Kasumi-1 (cell line): Measurements from ENCODE around the gene TXNDC16.

Source experiments
- DNase-seq, 2 experiments: peaks; one replicate each; lab custom pipeline; 2025; lab: John Stamatoyannopoulos, UW

TXNDC16 gene

DNA sequence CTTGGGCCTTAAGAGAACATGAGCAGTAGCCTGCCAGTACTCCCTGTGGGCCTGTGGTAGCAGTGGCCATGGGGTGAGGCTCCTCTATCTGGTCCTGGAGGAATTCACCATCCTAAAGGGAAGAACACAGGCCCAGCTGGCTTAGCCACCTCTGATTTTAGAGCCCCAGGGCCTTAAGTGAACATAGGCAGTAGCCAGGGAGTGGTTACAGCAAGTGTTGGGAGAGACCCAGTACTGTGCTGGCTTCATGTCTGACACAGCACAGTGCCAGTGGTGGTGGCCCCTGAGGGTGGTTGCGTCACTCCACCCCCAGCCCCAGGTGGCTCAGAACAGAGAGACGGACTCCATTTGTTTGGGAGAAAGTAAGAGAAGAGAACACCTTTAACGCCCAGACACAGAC lies 105.1 kb downstream of the TXNDC16 start:
- DNase-seq: no peak

DNA sequence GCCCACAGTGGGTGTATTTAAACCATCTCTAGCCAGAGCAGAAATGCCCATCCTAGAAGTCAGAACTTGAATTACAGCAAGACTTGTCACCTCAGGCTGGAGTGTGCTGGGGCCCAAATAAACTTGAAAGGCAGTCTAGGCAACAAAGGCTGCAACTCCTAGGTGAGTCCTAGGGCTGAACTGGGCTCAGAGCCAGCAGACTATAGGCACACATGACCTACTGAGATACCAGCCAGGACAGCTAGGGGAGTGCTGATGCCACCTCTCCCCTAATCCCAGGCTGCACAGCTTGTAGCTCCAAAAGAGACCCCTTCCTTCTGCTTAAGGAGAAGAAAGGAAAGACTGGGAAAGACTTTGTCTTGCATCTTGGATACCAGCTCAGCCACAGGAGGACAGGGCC lies 106.0 kb downstream of the TXNDC16 start:
- DNase-seq: no peak

GRCh38 chr14:52443506-52443905 lies 108.8 kb downstream of the TXNDC16 start:
- DNase-seq: no peak

DNA sequence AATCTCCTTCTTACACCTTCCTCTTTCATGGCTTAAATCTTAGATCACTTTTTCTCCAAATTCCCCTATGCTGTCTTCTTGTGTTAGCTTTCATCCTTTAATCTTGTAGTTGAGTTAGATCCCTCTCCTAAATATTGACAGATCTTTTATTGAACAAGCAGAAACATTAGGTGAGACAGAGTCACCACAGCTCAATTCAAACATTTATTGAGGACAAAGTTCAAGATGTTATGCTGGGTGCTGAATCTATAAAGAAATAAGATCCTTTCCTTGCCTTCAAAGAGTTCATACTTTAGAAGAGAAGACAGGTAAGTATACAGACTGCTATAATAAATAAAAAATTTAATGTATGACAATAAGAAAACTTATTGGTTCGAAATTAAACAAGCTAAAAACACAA lies 109.7 kb downstream of the TXNDC16 start:
- DNase-seq: no peak

DNA sequence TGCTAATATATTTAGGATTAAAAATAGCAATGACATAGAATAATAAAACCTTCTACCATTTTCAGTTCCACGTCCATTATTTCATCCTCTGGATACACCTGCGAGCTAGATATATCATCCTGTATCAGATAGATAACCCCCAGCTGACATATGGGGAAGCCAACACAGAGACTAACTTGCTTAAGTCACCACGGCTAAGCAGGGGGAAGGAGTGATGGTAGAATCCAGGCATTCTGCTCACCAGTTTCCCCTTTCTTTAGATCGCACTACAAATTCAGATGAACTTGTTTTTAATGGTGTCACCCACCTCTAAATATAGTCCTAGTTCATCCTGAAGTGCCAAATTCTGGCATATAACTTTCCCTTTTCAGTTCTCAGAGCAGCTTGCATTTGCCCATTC lies 110.1 kb downstream of the TXNDC16 start:
- DNase-seq: peak; percentile 42 to 56

DNA sequence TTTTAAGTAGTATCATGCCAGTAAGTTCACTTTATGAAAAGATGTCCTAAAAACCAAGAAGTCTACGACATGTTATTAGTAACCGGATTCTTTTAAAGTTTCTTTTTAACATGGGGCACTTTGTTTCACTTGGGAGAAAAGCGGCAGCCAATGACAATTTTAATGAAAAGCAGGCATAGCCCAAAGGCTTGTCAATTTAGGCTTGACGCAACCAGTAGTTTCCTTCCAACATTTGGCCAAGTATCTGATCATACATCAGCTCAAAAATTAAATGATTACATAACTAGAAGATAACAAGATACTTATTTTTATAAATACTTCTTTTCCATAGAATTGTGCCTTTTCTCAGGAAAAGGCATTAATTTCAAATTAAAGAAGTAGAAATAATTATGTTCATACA lies 112.8 kb downstream of the TXNDC16 start:
- no peak for DNase-seq

DNA sequence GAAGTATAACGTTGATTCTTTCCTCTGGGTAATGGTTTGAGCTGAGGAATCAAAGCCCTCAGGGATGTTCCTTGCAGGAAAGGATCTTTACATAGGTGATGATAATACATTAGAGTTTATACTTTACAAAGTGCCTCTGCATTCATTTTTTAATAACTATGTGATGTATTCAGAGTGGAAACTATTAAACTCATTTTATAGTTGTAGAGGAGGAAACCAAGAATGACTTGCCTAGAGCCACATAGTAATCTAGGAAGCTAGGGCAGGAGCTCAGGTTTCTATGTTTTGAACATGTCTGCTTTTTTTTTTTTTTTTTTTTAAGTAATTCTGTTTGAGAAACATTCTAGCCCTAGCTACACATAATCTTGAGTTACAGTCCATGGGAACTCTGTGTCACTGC lies 117.3 kb downstream of the TXNDC16 start:
- no peak for DNase-seq

DNA sequence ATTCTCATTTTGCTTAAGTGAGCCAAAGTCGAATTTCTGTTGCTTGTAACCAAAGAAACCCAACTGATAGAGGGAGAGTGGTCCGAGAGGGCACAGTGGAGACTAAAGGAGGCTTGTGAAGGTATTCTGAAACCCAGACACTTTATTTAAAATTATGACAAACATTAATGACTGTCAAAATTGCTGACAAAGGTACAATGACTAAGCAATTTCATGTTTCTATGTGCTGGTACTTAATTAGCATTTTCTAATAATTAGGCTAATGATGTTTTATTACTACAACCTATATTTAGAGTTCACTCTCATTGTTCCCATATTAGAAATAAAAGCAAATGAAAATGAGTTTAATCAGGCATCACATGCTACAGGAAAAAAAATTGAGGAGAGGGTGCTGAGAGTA lies 121.8 kb downstream of the TXNDC16 start:
- DNase-seq: no peak

GRCh38 chr14:52429451-52429850 lies 122.9 kb downstream of the TXNDC16 start:
- DNase-seq: no peak

- DNase-seq: no peak
Observed at GRCh38 chr14:52427460-52427859, 124.8 kb downstream of the TXNDC16 start.

GRCh38 chr14:52422650-52423356 lies 129.5 kb downstream of the TXNDC16 start:
- no peak for DNase-seq

DNA sequence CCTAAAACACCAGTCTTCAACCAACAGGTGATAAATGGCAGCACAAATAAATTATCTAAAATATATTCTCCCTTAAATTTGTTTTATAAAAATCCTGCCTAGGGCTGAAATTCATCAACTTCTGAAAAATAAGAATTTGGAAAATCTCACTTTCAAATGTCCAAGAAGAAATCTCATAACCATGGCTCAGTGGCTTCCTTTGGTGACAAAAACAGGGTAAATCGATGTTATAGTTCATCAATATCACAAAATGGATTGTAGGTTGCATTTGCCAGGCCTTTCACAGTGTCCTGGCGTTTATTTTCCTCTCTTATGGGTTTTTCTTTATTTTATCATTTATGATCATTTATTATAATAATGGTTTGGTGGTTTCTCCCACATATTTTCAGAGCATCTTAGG lies 135.2 kb downstream of the TXNDC16 start:
- DNase-seq: no peak

DNA sequence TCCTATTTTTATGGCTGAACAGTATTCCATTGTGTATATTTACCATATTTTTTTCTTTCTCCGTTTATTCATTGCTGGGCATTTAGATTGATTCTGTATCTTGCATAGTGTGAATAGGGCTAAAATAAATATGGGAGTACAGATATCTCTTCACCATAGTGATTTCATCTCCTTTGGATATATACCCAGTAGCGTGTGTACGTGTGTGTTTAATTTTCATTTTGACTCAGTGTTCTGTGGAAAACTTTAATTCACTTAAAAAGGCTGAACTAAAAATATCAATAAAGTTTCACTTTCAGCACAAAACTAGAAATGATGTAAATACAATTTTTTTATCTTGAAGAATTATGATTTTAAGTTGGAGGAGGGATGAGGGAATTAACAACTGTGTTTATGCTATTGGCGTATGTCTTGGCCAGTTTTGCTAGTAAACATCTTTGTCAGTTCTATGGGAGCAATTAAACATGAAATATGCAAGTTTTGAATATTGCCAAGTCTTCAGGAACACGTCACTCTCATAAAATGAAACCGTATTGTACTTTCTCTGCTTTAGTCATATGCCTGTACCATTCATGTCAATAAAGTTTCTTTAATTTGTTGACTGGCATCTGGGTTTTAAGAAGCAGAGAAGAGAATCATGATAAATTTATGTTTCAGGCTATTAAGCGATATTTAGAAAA lies 138.4 kb downstream of the TXNDC16 start:
- DNase-seq: no peak

DNA sequence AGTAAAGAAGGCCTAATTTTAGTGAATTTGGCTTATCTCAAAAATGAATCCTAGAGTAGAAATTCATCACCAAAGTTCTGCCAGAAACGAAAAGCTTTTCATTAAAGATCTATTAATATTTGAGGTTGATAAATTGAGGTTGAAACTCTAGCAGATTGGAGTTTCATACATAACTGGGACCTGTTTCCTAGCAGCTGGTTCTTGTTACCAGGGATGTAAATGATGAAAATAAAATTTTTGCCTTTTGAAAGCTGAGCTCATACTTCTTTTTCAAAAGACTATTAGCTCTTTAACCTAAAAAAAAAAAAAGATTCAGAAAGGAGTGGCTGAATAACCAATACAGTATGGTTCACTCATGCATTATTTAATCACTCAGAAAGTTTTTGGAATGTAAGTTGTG lies 139.9 kb downstream of the TXNDC16 start:
- no peak for DNase-seq

DNA sequence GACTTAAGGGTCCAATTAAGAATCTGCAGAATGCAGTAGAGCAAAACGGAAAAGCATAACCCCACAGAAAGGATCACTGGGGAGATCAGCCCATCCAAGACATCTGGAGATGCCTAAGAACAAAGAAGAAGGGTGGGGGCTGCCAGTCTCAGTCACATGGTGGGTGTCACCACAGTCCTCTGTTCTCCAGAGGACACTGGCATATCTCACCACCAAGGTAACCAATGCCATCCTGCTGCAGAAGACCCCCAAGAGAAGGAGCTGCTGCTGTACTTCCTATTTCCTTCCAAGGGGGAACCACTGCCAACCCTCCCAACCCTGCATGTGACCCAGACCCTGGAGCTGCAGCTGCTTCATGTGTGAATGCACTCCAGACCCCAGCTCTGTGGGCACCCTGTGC lies 147.0 kb downstream of the TXNDC16 start:
- no peak for DNase-seq

GRCh38 chr14:52402812-52403526 lies 149.3 kb downstream of the TXNDC16 start:
- DNase-seq: peak; percentile 48 to 59

DNA sequence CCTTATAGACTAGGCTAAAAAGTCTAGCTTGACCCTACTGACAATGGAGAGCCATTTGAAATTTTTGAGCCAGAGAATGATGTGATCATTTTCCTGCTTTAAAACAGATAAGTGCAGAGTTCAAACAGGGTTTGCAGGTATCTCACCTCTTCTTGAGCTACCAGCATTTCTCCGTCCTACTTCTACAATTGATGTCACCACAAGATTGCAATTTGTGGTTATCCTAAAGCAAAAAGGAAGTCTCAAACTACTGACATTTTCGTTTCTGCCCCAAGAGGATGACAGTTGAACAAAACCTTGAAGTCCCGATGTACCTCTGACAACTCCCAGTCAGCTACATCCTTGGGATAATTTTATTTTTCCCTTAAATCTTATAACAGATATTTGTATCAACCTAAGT lies 151.5 kb downstream of the TXNDC16 start:
- DNase-seq: peak; percentile 45 to 52

DNA sequence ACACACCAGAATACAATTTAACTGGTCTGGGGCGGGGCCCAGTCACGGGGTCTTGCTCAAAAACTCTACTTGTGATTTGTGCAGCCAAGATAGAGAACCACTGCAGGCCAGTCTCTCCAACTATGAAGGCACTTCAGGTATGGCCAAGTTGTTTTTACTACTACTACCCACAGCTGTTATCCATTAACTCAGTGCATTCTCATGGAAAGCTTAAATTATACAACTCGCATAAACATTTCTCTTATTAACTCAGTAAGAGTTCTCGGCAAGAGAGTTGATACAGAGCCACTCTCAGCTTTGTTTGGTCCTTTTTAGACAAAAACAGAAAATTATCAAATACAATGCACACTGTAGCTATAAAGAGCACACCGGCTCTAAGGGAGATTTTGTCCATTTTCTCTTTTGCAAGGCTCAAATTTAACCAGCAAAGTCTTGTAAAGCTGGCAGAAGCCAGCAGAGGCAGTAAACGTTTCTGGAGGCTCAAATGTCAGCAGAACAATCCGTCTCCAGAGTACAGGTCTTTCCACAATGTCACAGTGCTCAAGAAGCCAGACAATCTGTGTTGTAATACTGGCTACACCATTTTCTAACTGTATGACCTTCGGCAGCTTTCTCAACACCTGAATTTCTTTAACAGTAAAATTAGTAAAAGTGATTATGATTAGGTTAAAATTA lies 152.2 kb downstream of the TXNDC16 start:
- peak; percentile 49 to 59 for DNase-seq

DNA sequence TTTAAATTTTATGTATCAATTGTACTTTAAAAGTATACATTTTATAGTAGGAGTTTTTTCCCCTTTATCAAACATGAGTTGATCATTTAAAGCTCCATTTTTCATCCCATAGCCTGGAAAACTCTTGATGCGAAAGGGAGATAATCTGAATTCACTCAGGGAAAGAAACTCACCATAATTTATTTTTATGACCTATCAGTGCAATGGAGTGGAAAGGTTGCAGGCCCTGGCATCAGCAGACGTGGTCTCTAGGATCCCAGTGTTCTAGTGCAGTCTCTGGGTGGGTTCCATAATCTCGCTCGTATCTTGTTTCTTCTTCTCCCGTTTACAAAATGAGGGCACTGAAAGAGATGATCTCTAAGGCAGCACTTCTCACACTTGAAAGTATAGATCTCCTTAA lies 153.2 kb downstream of the TXNDC16 start:
- DNase-seq: no peak

DNA sequence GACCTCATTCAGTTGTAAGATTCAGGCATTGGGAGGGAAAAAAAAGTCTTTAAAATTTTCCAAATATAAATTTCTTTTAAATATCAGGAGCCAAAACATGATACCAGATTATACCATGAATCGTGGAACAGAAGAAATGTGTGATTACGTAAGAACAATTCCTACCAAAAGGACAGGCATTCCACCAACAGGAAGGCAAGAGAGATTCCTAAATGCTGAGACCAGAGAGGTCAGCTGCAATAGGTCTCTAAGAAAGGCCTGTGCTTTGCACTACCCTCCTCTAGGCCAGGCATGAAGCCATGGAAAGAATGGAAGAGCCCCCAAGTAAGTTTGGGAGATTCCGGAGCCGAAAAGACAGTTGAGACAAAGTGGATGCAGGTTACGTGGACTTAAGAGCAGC lies 154.5 kb downstream of the TXNDC16 start:
- DNase-seq: no peak

GRCh38 chr14:52395728-52396127 lies 156.6 kb downstream of the TXNDC16 start:
- peak; percentile 72 to 76 for DNase-seq

DNA sequence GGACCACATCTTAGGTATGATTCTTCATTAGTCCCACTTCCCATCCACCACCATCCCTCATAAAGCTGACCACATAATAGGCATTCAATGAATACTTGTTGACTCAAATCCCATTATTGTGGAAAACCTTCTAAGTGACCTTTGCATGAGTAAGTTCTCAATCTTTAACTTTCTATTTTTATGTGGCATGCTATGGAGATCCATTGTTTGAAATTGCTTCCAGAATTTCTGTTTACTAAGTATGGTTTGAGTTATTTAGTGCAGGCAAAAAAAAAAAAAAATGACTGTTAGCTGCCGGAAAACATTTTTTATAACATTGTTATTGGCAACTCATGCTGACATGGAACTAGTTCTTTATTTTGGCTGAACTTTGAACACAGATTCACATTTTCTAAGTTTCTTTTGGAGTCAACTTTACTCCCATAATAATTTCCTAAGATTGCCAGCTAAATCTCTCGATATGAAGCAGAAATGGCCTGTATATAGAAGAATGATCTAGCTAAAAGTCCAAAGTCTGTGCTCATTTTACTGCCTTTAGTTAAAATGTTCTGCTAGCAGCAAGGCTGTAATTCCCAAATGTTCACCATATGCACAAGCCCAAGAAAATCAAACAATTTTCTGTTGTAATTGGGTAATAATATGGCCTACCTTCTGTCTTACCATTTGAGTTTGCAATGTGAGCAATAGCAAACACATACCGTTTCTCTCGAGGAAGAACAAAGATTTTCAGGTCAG lies 160.3 kb downstream of the TXNDC16 start:
- DNase-seq: no peak
